ENCODE results near the gene SLX9.

GRCh38 chr21:44966135-44967081 lies 26.6 kb downstream of the SLX9 start:
- TF ChIP-seq CTCF (IDR thresholded peaks at IDR 0.05; ENCODE audit: insufficient read depth, low read length) (no peak), GABPA (IDR thresholded peaks at IDR 0.05; ENCODE audit: low read depth) (no peak), POLR2AphosphoS5 (IDR thresholded peaks at IDR 0.05; ENCODE audit: low read depth) (peak; percentile 33; the same call in 1 of the 2 replicates), REST (IDR thresholded peaks at IDR 0.05; ENCODE audit: insufficient replicate concordance, low read depth) (no peak)

All from HL-60 (cell line).